ENCODE data around the gene NTSR1. TPM values are rescaled to one million over a fixed set of nuclear protein-coding genes. Genes with fewer than 3 reads are reported as not detected.

NTSR1 gene
- total and polyA plus RNA-seq, 2 experiments from 2014 or later = not detected

GRCh38 chr20:62738025-62738881 lies 29.6 kb downstream of the NTSR1 start:
- no peak overlapping the region for H2AFZ ChIP-seq
- H3K9me2 ChIP-seq (ENCODE audit: insufficient read depth) = no peaks in the 10 kb centered on the region
- in situ Hi-C loops (cut with MboI) = no loop called here
- H3K9me3 ChIP-seq (ENCODE audit: low read depth) = no peaks in the 10 kb centered on the region
- peaks cover 20% of the 10 kb centered on the region for H3K4me1 ChIP-seq (ENCODE audit: insufficient read depth)
- no peak overlapping the region for H3K9ac ChIP-seq
- H3K4me3 ChIP-seq = no peak overlapping the region
- no peak overlapping the region for H3K27ac ChIP-seq
- no peak for DNase-seq
- peaks cover 13% of the 10 kb centered on the region; the same call in 1 of the 2 replicates for H3F3A ChIP-seq (ENCODE audit: insufficient read depth)
- no peaks in the 10 kb centered on the region for H4K20me1 ChIP-seq (ENCODE audit: insufficient read depth)
- 93% methylated on average over 29 of the region's 29 CpGs for WGBS, 2 experiments (ENCODE audit: low coverage in 1 of 2, low lambda C conversion rate in 2 of 2, missing lambda C conversion rate in 2 of 2)
- H3K36me3 ChIP-seq (ENCODE audit: low read depth) = no peaks in the 10 kb centered on the region
- no peaks in the 10 kb centered on the region for H3K79me2 ChIP-seq (ENCODE audit: insufficient read depth)
- H3K4me2 ChIP-seq (ENCODE audit: unreplicated experiment) = no peak overlapping the region
- TF ChIP-seq EZH2 (IDR thresholded peaks at IDR 0.05; ENCODE audit: insufficient read depth, poor library complexity, severe bottlenecking) (no peak), EZH2phosphoT487 (IDR thresholded peaks at IDR 0.05; ENCODE audit: insufficient read depth, low read depth) (no peak)
- no peaks in the 10 kb centered on the region for H3K27me3 ChIP-seq (replicated peaks; ENCODE audit: insufficient read depth)

DNA sequence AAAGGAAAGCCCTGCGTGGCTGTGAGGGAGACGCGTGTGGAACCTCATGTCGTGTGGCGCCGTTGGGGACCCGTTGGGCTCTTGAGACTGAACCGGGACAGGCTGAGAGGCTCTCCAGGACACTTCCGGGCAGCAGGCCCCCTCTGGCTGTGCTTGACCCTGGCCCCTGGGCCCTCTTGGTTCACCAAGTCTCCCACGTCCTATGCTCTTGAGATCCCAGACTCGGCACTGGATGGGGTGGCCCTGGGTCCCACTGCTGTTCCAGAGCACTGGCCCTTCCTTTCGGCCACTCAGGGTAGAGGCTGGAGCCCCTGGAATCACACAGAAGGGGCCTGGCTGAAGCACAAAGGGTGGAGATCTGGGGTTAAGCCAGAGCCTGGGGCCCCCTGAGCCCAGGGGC lies 30.4 kb downstream of the NTSR1 start:
- Histone ChIP-seq H2AFZ (peak overlapping the region; percentile 66; the same call in 1 of the 2 replicates), H3K4me3 (peak overlapping the region; percentile 58), H3K27me3 (replicated peaks; ENCODE audit: insufficient read depth) (no peaks in the 10 kb centered on the region), H3K9ac (no peak overlapping the region), H3K4me1 (ENCODE audit: insufficient read depth) (peaks cover 20% of the 10 kb centered on the region), H3K36me3 (ENCODE audit: low read depth) (no peaks in the 10 kb centered on the region), H3F3A (ENCODE audit: insufficient read depth) (peaks cover 13% of the 10 kb centered on the region; the same call in 1 of the 2 replicates), H3K27ac (peak overlapping the region; percentile 79; the same call in 1 of the 2 replicates), H3K9me2 (ENCODE audit: insufficient read depth) (no peaks in the 10 kb centered on the region), H3K4me2 (ENCODE audit: unreplicated experiment) (peak overlapping the region; percentile 41), H3K9me3 (ENCODE audit: low read depth) (no peaks in the 10 kb centered on the region), H3K79me2 (ENCODE audit: insufficient read depth) (no peaks in the 10 kb centered on the region), H4K20me1 (ENCODE audit: insufficient read depth) (no peaks in the 10 kb centered on the region)
- no peak for DNase-seq
- TF ChIP-seq EZH2phosphoT487 (IDR thresholded peaks at IDR 0.05; ENCODE audit: insufficient read depth, low read depth) (no peak), EZH2 (IDR thresholded peaks at IDR 0.05; ENCODE audit: insufficient read depth, poor library complexity, severe bottlenecking) (no peak)
- in situ Hi-C loops (cut with MboI) = no loop called here
- WGBS, 2 experiments (ENCODE audit: low coverage in 1 of 2, low lambda C conversion rate in 2 of 2, missing lambda C conversion rate in 2 of 2) = 90% methylated on average over 12 of the region's 12 CpGs

DNA sequence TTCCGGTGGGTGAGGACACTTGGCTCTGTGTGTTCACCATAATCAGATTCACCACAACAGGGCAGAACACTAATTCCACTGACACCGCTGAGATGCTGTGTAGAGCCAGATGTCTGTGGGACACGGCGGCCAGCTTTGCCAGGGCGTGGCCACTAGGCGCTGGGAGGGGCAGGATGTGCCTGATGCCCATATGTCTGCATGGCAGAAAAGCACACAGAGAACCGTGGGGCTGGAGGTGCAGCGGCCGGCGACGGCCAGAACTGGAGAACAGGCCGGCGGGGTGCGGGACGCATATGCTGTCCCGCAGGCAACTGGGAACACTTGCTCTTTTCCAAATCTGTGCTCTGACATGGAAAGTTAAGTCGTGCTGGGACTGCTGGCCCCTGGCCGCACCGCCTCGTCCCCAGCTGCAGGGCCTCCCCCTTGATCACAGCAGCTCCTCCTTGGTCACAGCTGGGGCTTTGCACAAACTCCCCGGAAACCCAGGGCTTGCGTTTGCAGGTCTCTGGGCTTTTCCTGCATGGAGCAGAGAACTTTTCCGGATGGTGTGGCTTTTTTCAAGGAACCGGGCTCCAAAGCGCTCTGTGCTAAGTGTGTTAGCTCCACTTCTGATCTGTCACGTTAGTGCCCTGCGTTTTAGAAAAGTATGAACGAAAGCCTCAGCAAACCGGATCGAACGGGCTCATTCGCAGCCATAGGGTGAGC lies 31.1 kb downstream of the NTSR1 start:
- TF ChIP-seq EZH2 (IDR thresholded peaks at IDR 0.05; ENCODE audit: insufficient read depth, poor library complexity, severe bottlenecking) (no peak), EZH2phosphoT487 (IDR thresholded peaks at IDR 0.05; ENCODE audit: insufficient read depth, low read depth) (no peak)

GRCh38 chr20:62740286-62741141 lies 31.9 kb downstream of the NTSR1 start:
- peak overlapping the region; percentile 66 for H2AFZ ChIP-seq

More for the DNA sequence above, 31.1 kb downstream of the NTSR1 start:
- peak overlapping the region; percentile 58 for H3K9ac ChIP-seq
- H3K9me2 ChIP-seq (ENCODE audit: insufficient read depth) = no peaks in the 10 kb centered on the region
- peak overlapping the region; percentile 82 for H3K4me2 ChIP-seq (ENCODE audit: unreplicated experiment)
- H3K36me3 ChIP-seq (ENCODE audit: low read depth) = no peaks in the 10 kb centered on the region
- no peaks in the 10 kb centered on the region for H4K20me1 ChIP-seq (ENCODE audit: insufficient read depth)
- H3K27me3 ChIP-seq (replicated peaks; ENCODE audit: insufficient read depth) = no peaks in the 10 kb centered on the region
- peaks cover 20% of the 10 kb centered on the region for H3K4me1 ChIP-seq (ENCODE audit: insufficient read depth)
- peak; percentile 69 for DNase-seq
- no peaks in the 10 kb centered on the region for H3K79me2 ChIP-seq (ENCODE audit: insufficient read depth)
- peak overlapping the region; percentile 79 for H3K27ac ChIP-seq
- peak overlapping the region; percentile 58 for H3K4me3 ChIP-seq
- 1% methylated on average over 31 to 32 of the region's 32 CpGs for WGBS, 2 experiments (ENCODE audit: low coverage in 1 of 2, low lambda C conversion rate in 2 of 2, missing lambda C conversion rate in 2 of 2)
- no peaks in the 10 kb centered on the region for H3K9me3 ChIP-seq (ENCODE audit: low read depth)
- peak overlapping the region; percentile 66 for H2AFZ ChIP-seq
- peaks cover 13% of the 10 kb centered on the region; the same call in 1 of the 2 replicates for H3F3A ChIP-seq (ENCODE audit: insufficient read depth)
- in situ Hi-C loops (cut with MboI) = no loop called here

More at GRCh38 chr20:62740286-62741141, 31.9 kb downstream of the NTSR1 start:
- TF ChIP-seq EZH2phosphoT487 (IDR thresholded peaks at IDR 0.05; ENCODE audit: insufficient read depth, low read depth) (no peak), EZH2 (IDR thresholded peaks at IDR 0.05; ENCODE audit: insufficient read depth, poor library complexity, severe bottlenecking) (no peak)
- Histone ChIP-seq H3K9me2 (ENCODE audit: insufficient read depth) (no peaks in the 10 kb centered on the region), H3K27ac (peak overlapping the region; percentile 79), H3K36me3 (ENCODE audit: low read depth) (no peaks in the 10 kb centered on the region), H3F3A (ENCODE audit: insufficient read depth) (peaks cover 13% of the 10 kb centered on the region; the same call in 1 of the 2 replicates), H3K4me1 (ENCODE audit: insufficient read depth) (peaks cover 20% of the 10 kb centered on the region), H4K20me1 (ENCODE audit: insufficient read depth) (no peaks in the 10 kb centered on the region), H3K79me2 (ENCODE audit: insufficient read depth) (no peaks in the 10 kb centered on the region), H3K4me3 (peak overlapping the region; percentile 58), H3K9me3 (ENCODE audit: low read depth) (no peaks in the 10 kb centered on the region), H3K27me3 (replicated peaks; ENCODE audit: insufficient read depth) (no peaks in the 10 kb centered on the region), H3K9ac (peak overlapping the region; percentile 58), H3K4me2 (ENCODE audit: unreplicated experiment) (peak overlapping the region; percentile 82)
- WGBS, 2 experiments (ENCODE audit: low coverage in 1 of 2, low lambda C conversion rate in 2 of 2, missing lambda C conversion rate in 2 of 2) = 19 to 23% methylated on average over 26 to 27 of the region's 28 CpGs
- in situ Hi-C loops (cut with MboI) = no loop called here
- peak; percentile 95 for DNase-seq
